Testis (tissue), 2 donors: Measurements from ENCODE around the gene LOXL3.

Experiments used
- POLR2A ChIP-seq: fragments of 450-650 bp; IDR thresholded peaks from one replicate; pipeline ENCODE4 v1.6.1; 2017; ENCODE audit warnings: antibody characterized with exemption, mild to moderate bottlenecking, moderate library complexity
- TF ChIP-seq, protein P1 (sequence below), 3 experiments: fragments of 450-650 bp in 2 of 3; fragments of 200-600 bp in 1 of 3; sonication (generic) in 1 of 3; IDR thresholded peaks; one replicate each; pipeline ENCODE4 v1.5.1; 2016 to 2019; ENCODE audit warnings: antibody characterized with exemption in 3 of 3, mild to moderate bottlenecking in 2 of 3, moderate library complexity in 1 of 3

DNA sequence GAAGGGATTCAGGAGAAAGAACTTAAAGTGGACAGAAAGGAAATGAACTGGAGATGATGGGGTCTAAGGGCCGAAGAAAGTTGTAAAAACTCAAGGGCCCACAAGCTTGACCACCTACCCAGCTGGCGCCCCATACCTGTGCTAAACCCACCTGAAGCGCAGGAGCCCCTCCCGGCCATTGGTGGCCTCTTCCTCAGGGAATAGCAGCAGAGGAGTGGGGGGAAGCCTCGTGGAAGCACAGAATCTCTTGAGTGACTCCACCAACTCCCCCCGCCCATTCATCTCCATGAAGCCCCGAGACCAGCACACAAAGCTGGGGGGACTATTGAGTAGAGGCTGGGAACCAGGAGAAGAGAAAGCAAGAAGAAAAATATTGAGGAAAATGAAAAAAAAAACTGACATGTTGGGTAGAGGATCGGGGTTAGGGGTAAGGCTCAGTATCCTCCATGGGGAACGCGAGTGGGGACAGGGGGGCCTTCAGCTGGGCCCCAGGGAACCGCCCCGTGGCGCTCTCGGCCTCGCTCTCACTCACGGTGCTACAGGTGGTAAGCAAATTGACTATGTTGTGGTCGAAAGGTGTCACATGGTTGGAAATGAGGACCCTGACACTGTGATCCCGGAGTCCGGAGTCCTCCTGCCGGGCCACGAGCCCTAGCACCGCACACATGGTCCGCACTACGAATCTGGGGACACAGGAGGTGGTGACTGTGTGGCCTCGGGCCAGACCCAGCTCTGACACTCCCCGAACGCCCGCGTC, 25.0 kb downstream of the LOXL3 start:
- no peak for TF ChIP-seq POLR2A
- TF ChIP-seq, protein P1, sequence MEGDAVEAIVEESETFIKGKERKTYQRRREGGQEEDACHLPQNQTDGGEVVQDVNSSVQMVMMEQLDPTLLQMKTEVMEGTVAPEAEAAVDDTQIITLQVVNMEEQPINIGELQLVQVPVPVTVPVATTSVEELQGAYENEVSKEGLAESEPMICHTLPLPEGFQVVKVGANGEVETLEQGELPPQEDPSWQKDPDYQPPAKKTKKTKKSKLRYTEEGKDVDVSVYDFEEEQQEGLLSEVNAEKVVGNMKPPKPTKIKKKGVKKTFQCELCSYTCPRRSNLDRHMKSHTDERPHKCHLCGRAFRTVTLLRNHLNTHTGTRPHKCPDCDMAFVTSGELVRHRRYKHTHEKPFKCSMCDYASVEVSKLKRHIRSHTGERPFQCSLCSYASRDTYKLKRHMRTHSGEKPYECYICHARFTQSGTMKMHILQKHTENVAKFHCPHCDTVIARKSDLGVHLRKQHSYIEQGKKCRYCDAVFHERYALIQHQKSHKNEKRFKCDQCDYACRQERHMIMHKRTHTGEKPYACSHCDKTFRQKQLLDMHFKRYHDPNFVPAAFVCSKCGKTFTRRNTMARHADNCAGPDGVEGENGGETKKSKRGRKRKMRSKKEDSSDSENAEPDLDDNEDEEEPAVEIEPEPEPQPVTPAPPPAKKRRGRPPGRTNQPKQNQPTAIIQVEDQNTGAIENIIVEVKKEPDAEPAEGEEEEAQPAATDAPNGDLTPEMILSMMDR (IDR thresholded peaks at IDR 0.05) = no peak
